Measurements from ENCODE around the gene TMEM217.
A peak's percentile ranks its signal among the peaks of the same experiment; 100 is the strongest.

The TMEM217 gene

DNA sequence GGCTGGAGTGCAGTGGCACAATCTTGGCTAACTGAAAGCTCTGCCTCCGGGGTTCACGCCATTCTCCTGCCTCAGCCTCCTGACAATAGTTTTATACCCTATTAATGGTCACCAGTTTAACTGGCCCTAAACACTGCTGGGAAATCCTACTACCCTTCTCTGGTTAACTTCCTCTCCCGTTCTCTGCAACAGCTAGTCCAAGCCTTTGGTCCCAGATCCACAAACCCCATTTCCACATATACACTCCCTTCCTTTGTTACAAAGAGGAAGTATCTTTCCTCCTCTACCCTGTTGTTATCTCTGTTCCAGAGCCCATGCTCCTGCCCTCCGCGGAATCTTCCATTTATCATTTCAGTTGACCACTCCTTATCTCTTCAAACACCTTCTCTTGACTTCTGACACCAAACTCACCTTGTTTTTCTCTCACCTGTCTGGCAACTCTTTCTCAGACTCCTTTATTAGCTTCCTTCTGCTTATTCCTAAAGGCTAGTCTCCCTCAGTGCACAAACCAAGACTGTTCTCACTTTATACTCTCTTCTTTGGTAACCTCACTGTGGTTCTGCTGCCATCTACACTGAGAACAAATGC is 25.4 kb downstream of the TMEM217 start:
- DNase-seq (ENCODE audit: low read depth): no peak
- TF ChIP-seq, protein P1, sequence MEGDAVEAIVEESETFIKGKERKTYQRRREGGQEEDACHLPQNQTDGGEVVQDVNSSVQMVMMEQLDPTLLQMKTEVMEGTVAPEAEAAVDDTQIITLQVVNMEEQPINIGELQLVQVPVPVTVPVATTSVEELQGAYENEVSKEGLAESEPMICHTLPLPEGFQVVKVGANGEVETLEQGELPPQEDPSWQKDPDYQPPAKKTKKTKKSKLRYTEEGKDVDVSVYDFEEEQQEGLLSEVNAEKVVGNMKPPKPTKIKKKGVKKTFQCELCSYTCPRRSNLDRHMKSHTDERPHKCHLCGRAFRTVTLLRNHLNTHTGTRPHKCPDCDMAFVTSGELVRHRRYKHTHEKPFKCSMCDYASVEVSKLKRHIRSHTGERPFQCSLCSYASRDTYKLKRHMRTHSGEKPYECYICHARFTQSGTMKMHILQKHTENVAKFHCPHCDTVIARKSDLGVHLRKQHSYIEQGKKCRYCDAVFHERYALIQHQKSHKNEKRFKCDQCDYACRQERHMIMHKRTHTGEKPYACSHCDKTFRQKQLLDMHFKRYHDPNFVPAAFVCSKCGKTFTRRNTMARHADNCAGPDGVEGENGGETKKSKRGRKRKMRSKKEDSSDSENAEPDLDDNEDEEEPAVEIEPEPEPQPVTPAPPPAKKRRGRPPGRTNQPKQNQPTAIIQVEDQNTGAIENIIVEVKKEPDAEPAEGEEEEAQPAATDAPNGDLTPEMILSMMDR (IDR thresholded peaks at IDR 0.05; ENCODE audit: low read depth, low read length, missing control alignments): no peak
- no peak overlapping the region for H3K4me3 ChIP-seq (ENCODE audit: low read depth, low read length)

DNA sequence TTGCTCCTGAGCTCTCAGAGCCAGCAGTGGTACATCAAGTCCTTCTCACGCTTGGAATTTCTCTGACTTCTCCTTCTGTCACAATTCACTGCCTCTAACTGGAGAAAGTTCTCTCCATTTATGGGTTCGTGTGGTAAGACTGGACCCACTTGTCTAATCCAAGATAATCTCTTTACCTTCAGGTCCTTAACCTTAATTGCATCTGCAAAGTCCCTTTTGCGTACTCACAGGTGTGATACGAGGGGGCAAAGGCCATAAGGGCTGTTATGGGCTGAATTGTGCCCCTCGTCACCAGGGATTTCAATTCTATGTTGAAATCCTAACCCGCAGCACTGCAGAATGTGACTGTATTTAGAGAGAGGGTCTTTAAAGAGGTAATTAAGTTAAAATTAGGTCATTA is 27.8 kb downstream of the TMEM217 start:
- no peak overlapping the region for H3K4me3 ChIP-seq (ENCODE audit: low read depth, low read length)
- TF ChIP-seq, protein P1 (IDR thresholded peaks at IDR 0.05; ENCODE audit: low read depth, low read length, missing control alignments): no peak
- DNase-seq (ENCODE audit: low read depth): no peak

DNA sequence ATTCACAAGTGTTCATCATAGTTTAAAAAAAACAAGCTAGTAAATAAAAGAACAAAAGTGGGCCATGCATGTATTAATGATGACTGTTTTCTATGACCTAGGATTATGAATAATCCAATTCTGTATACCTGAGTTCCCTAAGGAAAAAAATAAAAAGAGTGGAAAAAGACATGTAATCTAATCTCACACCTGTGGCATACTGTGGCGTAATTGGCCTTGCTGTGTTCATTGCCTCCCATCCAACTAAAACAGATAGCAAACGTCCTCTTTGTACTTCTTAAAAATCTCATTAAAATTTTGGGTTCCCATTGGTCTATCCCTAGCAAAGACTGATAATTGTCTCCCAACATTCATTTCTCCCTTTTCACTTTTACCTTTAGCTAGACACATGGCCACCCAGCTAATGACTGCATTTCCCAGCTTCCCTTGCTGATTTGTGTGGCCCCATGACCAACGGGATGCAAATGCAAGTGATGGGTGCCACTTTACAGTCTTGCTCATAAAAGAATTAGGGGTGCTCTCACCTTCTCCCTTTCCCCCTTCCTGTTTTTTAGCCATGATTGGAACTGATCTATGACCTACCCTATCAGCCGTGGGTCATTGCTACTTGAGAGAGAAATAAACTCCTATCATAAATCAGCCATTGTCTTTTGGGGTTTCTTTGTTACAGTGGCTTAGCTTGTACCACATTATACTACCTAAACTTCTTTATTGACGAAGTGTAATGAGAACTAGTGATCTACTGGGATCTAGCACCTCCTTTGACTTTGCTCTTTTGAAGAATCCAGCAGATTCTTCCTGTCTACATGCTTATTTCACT is 32.4 kb downstream of the TMEM217 start:
- DNase-seq (ENCODE audit: low read depth): no peak
- H3K4me3 ChIP-seq (ENCODE audit: low read depth, low read length): no peak overlapping the region

DNA sequence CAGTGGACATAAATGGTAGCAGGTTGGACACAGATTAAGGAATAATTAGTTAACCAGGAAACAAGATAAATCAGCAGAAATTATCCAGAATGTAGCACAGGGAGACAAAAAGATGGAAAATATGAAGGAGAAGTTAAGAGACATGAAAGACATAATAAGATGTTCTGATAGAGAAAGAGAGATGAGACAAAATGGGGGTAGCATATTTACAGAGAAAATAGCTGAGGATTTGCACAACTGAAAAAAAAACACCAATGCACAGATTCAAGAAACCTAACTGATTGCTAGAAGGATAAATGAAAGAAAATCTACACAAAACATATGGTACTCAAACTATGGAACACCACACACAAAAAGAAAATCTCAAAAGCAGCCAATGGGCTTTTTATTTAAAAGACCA is 35.0 kb downstream of the TMEM217 start:
- TF ChIP-seq, protein P1 (IDR thresholded peaks at IDR 0.05; ENCODE audit: low read depth, low read length, missing control alignments): no peak
- DNase-seq (ENCODE audit: low read depth): no peak
- H3K4me3 ChIP-seq (ENCODE audit: low read depth, low read length): no peak overlapping the region

More for the DNA sequence above, 32.4 kb downstream of the TMEM217 start:
- TF ChIP-seq, protein P1 (IDR thresholded peaks at IDR 0.05; ENCODE audit: low read depth, low read length, missing control alignments): no peak

DNA sequence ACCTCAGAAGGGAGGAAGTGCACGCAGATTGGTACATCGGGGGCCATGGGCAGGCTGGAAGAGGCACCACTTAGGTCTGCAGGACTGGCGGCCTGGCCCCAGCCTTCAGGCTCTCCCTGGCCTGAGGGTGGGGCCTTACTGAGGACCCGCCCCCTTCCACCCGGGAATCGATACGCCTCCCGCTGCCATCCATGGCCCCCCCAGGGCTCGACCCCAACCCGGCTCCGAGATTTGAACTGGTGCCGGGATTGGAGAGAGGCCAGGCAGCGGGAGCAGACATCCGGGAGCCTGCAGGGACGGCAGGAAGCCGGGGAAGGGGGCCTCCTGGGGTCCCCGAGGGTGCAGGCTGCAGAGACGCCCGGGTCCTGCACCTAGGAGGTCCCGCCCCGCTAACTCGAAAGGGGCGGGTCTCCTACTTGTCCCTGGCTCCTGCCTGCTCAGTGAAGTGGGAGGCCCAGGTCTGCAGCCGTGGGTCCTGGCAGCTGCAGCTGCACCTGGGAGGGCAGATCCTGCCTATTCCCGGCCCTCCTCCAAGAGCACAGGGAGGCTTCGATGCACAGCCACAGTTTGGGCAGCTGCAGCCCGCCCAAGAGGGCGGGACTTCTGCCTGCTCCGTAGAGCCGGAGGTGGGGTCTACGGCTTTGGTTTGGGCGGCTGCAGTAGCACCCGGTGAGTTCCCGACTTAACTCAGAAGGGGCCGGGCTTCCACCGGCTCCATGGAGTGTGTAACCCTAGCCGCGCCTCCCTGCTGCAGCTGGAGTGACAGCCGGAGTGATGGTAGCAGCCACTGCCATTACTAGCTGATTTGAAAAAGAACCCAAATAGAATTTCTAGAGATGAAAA is 35.6 kb downstream of the TMEM217 start:
- TF ChIP-seq, protein P1 (IDR thresholded peaks at IDR 0.05; ENCODE audit: low read depth, low read length, missing control alignments): no peak
- peak overlapping the region; percentile 80 for H3K4me3 ChIP-seq (ENCODE audit: low read depth, low read length)
- peak; percentile 57 for DNase-seq (ENCODE audit: low read depth)

DNA sequence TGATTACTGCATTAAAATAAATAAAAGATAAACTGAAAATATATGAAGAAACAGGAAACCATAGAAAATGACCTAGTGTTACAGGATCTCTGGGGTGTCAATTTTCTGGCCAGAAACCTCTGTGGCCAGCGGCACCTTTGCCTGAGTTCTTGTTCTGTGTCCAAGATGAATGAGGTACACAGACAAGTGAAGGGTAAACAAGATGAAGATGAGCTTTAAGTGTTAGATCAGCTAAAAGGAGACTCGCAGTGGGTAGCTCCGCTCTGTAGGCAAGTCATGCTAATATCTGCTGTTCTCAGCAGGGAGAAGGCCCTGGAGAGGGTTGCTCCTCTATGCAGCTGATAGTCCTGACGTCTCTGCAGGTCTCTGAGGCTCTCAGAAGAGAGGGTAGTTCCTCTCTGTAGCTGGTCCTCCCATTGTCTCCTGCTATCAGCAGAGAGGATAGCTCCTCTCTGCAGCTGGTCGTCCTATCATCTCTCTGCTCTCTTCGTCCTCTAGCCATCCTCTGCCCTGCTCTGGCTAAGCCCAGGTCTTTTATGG is 36.3 kb downstream of the TMEM217 start:
- TF ChIP-seq, protein P1 (IDR thresholded peaks at IDR 0.05; ENCODE audit: low read depth, low read length, missing control alignments): no peak
- DNase-seq (ENCODE audit: low read depth): no peak
- H3K4me3 ChIP-seq (ENCODE audit: low read depth, low read length): peak overlapping the region; percentile 80
